Spleen (tissue), 7 donors: Measurements from ENCODE around the gene ITPKB.

Experiments
- POLR2AphosphoS5 ChIP-seq, 3 donors: sonication (generic); formaldehyde crosslinking; IDR thresholded peaks; one replicate each; pipeline ENCODE4 v1.5.1; 2017; ENCODE audit warnings: antibody characterized with exemption in 3 of 3
- TF ChIP-seq, protein P1 (sequence below), 11 experiments: fragments of 200-600 bp in 7 of 11; fragments of 450-650 bp in 4 of 11; sonication (generic) in 4 of 11; IDR thresholded peaks in 8 of 11; conservative IDR thresholded peaks in 3 of 11; 1 replicate in 7 of 11; 2 replicates in 4 of 11; pipeline versions ENCODE4 v1.4.0 to v1.8.0; 2016 to 2021; ENCODE audit warnings: antibody characterized with exemption in 11 of 11, inconsistent platforms in 4 of 11, mild to moderate bottlenecking in 1 of 11
- donor health status: DM: no; HTN: no; CAD: no; lungs with moderate emphysema.
- donor health status: DM: no; HTN: no; CAD: no.
- donor health status: DM: no; HTN: no; CAD: no.

DNA sequence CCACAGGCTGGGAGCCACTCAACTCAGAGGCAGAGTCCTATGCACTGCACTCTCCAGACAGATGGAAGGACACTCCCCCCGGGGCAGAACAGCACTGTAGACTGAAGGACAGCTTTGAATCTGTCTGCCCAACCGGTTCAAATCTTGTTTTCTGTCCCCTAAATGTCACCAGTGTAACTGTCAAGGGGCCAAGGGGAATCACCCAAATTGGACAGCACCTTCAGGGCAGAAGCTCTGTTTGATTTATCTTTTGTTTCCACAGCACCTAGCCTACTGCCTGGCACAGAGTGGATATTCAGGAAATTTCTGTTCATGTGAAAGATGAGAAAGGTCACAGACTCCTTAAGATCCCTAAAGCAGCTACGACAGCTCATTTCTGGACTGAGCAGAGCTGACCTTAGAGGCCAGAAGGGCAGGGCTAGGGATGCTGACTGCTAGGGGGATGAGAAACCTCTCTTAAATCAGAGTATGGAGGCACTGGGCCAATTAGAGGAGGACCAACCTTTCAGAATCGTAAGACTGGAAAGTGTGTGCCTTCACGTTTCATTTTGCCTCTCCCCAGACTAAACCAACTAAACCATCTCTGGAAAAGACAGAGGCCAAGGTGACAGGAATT lies 41.0 kb downstream of the ITPKB start:
- TF ChIP-seq, protein P1, sequence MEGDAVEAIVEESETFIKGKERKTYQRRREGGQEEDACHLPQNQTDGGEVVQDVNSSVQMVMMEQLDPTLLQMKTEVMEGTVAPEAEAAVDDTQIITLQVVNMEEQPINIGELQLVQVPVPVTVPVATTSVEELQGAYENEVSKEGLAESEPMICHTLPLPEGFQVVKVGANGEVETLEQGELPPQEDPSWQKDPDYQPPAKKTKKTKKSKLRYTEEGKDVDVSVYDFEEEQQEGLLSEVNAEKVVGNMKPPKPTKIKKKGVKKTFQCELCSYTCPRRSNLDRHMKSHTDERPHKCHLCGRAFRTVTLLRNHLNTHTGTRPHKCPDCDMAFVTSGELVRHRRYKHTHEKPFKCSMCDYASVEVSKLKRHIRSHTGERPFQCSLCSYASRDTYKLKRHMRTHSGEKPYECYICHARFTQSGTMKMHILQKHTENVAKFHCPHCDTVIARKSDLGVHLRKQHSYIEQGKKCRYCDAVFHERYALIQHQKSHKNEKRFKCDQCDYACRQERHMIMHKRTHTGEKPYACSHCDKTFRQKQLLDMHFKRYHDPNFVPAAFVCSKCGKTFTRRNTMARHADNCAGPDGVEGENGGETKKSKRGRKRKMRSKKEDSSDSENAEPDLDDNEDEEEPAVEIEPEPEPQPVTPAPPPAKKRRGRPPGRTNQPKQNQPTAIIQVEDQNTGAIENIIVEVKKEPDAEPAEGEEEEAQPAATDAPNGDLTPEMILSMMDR (IDR thresholded peaks at IDR 0.05 in 8 of 11, conservative IDR thresholded peaks at IDR 0.05 in 3 of 11), result no peak
- TF ChIP-seq POLR2AphosphoS5 (IDR thresholded peaks at IDR 0.05), result no peak
